Measurements from ENCODE around the gene ASB7.

DNA sequence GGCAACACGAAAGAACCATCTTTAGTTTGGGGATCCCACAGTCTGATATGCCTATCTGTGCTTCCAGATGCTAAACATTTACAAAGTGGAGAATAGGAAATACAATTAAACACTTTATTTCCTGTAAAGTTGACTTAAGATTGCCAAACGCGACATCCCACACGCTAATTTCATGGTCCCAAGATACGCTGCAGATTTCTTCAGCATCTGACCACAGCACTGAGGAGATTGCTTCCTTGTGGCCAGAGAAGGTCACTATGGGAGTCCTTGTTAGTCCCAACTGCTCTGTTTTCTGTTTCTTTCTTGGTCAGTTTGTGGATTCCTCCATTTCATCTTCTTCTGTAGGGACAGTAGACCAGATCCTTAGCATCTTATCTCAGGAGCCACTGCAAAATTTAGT is 43.3 kb downstream of the ASB7 start:
- TF ChIP-seq CTCF (conservative IDR thresholded peaks at IDR 0.05; ENCODE audit: low read depth, low read length) (no peak), EZH2 (IDR thresholded peaks at IDR 0.05; ENCODE audit: borderline replicate concordance, low read depth, low read length, poor library complexity, severe bottlenecking) (no peak)

Data from A673 (cell line).